ENCODE data around the gene ALG6. TPM values are rescaled to one million over a fixed set of nuclear protein-coding genes. Genes with fewer than 3 reads are reported as not detected.
"Not testable (repeated sequence)": the region's sequence is repeated elsewhere in the genome, so short reads cannot be mapped to it uniquely, and the experiment has no call there.

Gene ALG6
- total RNA-seq, 6 donors from 2014 or later: 1.00 to 15.7 (median 9.3) TPM

DNA sequence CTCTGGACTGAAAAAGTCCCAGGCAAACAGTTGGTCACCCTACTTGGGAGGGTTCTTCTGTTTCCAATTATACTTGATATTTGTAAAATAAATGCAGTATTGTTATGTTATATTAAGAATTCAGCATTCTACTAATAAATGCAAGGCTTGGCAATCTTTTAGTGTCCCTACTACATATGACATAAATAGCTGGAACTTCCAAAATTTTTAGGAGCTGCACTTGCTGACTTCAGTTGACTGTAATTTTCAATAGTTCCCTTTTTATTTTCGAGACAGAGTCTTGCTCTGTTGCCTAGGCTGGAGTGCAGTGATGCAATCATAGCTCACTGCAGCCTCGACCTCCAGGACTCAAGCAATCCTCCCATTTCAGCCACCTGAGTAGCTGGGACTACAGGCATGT, 25.0 kb upstream of the ALG6 start:
- H3K36me3 ChIP-seq: no peaks in the 10 kb centered on the region
- H3K9me3 ChIP-seq: no peaks in the 10 kb centered on the region
- H3K27ac ChIP-seq: no peak overlapping the region
- ATAC-seq (ENCODE audit: low FRiP score in 2 of 2): no peak
- TF ChIP-seq EP300 (IDR thresholded peaks at IDR 0.05): no peak
- TF ChIP-seq, protein P1, sequence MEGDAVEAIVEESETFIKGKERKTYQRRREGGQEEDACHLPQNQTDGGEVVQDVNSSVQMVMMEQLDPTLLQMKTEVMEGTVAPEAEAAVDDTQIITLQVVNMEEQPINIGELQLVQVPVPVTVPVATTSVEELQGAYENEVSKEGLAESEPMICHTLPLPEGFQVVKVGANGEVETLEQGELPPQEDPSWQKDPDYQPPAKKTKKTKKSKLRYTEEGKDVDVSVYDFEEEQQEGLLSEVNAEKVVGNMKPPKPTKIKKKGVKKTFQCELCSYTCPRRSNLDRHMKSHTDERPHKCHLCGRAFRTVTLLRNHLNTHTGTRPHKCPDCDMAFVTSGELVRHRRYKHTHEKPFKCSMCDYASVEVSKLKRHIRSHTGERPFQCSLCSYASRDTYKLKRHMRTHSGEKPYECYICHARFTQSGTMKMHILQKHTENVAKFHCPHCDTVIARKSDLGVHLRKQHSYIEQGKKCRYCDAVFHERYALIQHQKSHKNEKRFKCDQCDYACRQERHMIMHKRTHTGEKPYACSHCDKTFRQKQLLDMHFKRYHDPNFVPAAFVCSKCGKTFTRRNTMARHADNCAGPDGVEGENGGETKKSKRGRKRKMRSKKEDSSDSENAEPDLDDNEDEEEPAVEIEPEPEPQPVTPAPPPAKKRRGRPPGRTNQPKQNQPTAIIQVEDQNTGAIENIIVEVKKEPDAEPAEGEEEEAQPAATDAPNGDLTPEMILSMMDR (IDR thresholded peaks at IDR 0.05): no peak
- no peak for TF ChIP-seq POLR2A (IDR thresholded peaks at IDR 0.05)
- TF ChIP-seq POLR2AphosphoS5 (IDR thresholded peaks at IDR 0.05): no peak
- H3K4me1 ChIP-seq: no peaks in the 10 kb centered on the region
- no peaks in the 10 kb centered on the region for H3K27me3 ChIP-seq
- WGBS, 2 donors: 41 to 44% methylated on average over 2 of the region's 2 CpGs
- DNase-seq: no peak
- H3K4me3 ChIP-seq: no peak overlapping the region

DNA sequence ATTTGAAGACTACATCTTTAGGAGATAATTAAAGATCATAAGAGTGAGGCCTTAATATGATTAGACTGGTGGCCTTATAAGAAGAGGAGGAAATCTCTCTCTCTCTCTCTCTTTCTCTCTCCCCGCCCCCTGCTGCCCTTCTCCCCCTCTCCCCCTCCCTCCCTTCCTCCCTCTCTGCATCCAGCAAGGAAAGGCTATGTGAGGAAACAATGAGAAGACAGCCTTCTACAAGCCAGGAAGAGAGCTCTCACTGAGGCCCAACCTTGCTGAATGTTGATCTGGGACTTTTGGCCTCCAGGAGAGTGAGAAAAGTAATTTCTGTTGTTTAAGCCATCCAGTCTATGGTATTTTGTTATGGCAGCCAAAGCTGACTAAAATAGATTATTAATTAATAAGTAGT, 23.5 kb upstream of the ALG6 start:
- Histone ChIP-seq H3K9me3 (no peaks in the 10 kb centered on the region), H3K27me3 (no peaks in the 10 kb centered on the region), H3K4me1 (no peaks in the 10 kb centered on the region), H3K36me3 (no peaks in the 10 kb centered on the region), H3K27ac (no peak overlapping the region), H3K4me3 (no peak overlapping the region)
- TF ChIP-seq POLR2A (IDR thresholded peaks at IDR 0.05): no peak
- TF ChIP-seq EP300 (IDR thresholded peaks at IDR 0.05): no peak
- TF ChIP-seq, protein P1 (IDR thresholded peaks at IDR 0.05): no peak
- TF ChIP-seq POLR2AphosphoS5 (IDR thresholded peaks at IDR 0.05): no peak
- no peak for ATAC-seq (ENCODE audit: low FRiP score in 2 of 2)
- 62 to 82% methylated on average over 1 of the region's 1 CpG for WGBS, 2 donors
- no peak for DNase-seq

DNA sequence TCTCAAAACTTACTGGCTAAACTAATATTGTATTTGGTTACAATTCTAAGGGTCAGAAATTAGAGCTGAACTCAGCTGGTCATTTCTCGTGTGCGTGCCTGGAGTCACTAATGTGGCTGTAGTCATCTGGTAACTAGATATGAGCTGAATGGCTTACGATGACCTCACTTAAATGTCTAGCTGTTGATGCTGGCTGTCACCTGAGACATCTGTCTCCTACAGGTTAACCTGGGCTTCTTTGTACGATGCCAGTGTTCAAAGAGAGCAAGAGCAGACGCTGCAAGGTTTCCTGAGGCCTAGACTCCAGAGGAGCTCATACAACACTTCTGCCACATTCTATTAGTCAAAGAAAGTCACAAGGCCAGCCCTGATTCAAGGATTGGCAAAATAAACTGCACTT, 17.1 kb upstream of the ALG6 start:
- TF ChIP-seq POLR2AphosphoS5 (IDR thresholded peaks at IDR 0.05) (no peak), POLR2A (IDR thresholded peaks at IDR 0.05) (no peak), EP300 (IDR thresholded peaks at IDR 0.05) (no peak)
- ATAC-seq (ENCODE audit: low FRiP score in 2 of 2) (no peak), DNase-seq (no peak)
- Histone ChIP-seq H3K9me3 (no peaks in the 10 kb centered on the region), H3K36me3 (no peaks in the 10 kb centered on the region), H3K27me3 (no peaks in the 10 kb centered on the region), H3K27ac (no peak overlapping the region), H3K4me1 (no peaks in the 10 kb centered on the region), H3K4me3 (no peak overlapping the region)
- 86 to 94% methylated on average over 5 of the region's 5 CpGs for WGBS, 2 donors

DNA sequence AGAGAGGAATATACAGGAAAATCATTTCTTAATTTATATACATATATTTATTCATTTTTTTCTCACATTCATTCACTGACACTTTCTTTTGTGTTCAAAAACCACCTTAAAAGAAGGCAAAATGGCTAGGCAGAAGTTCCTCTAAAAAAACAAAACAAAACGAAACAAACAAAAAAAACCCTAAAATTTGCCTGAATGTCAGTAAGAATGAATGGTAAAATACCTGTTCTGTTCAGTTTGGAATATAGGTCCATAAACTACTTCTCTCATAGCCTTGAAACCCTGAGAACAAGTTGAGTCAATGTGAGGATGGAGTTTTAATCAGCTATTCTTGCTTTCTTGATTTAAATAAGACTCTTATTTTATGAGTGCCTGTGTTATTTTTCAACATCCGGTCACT, 14.7 kb upstream of the ALG6 start:
- H3K9me3 ChIP-seq: no peaks in the 10 kb centered on the region
- no peak for TF ChIP-seq EP300 (IDR thresholded peaks at IDR 0.05)
- no peak for TF ChIP-seq POLR2A (IDR thresholded peaks at IDR 0.05)
- TF ChIP-seq, protein P1 (IDR thresholded peaks at IDR 0.05): no peak
- no peak for TF ChIP-seq POLR2AphosphoS5 (IDR thresholded peaks at IDR 0.05)
- WGBS, 2 donors: 75 to 76% methylated on average over 2 of the region's 2 CpGs
- H3K4me3 ChIP-seq: no peak overlapping the region
- H3K27ac ChIP-seq: no peak overlapping the region
- H3K36me3 ChIP-seq: no peaks in the 10 kb centered on the region
- H3K27me3 ChIP-seq: no peaks in the 10 kb centered on the region
- ATAC-seq (ENCODE audit: low FRiP score in 2 of 2) (no peak), DNase-seq (no peak)
- no peaks in the 10 kb centered on the region for H3K4me1 ChIP-seq

DNA sequence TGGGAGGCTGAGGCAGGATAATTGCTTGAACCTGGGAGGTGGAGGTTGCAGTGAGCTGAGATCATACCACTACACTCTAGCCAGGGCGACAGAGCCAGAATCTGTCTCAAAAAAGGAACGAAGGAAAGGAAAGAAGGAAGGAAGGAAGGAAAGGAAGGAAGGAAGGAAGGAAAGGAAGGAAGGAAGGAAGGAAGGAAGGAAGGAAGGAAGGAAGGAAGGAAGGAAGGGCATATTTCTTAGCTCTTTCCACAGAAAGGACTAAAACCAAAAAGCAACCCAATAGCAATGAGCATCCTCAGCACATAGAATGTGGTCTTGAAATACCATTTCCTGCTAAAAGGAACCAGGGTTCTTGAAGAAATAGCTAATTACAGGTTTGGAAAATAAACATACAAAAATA, 11.2 kb upstream of the ALG6 start:
- 66 to 78% methylated on average over 2 of the region's 2 CpGs for WGBS, 2 donors

DNA sequence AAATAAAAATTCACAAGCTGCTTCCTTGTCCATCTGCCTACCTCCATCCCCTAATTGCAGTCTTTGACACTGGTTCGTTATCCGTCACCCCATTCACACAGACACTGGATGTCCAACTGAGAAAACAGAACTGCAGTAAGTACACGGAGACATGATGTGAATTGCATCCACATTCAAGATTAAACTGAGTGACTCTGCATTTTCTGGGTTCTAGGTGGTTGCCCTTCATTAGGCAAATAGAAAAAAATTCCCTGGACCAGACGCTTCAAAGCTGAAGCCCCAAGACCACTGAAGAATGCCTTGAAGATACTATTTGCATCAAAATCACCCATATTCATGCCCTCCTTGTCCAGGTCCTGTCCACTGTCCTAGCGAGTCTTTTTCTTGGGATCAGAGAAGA, 7.9 kb upstream of the ALG6 start:
- Histone ChIP-seq H3K9me3 (no peaks in the 10 kb centered on the region), H3K27me3 (no peaks in the 10 kb centered on the region), H3K27ac (no peak overlapping the region), H3K4me3 (no peak overlapping the region), H3K4me1 (no peaks in the 10 kb centered on the region), H3K36me3 (no peaks in the 10 kb centered on the region)
- WGBS, 2 donors: 80 to 89% methylated on average over 5 of the region's 5 CpGs
- ATAC-seq (ENCODE audit: low FRiP score in 2 of 2) (no peak), DNase-seq (no peak)
- TF ChIP-seq POLR2A (IDR thresholded peaks at IDR 0.05) (no peak), EP300 (IDR thresholded peaks at IDR 0.05) (no peak), POLR2AphosphoS5 (IDR thresholded peaks at IDR 0.05) (no peak)
- TF ChIP-seq, protein P1 (IDR thresholded peaks at IDR 0.05): no peak

More for the DNA sequence above, 11.2 kb upstream of the ALG6 start:
- DNase-seq; H3K4me1 ChIP-seq; ATAC-seq (ENCODE audit: low FRiP score in 2 of 2); H3K4me3 ChIP-seq; H3K27ac ChIP-seq; H3K27me3 ChIP-seq; H3K36me3 ChIP-seq; H3K9me3 ChIP-seq: not testable (repeated sequence)
